GM23248 (cell line): ENCODE results near the gene ABCA1. TPM values are rescaled to one million over a fixed set of nuclear protein-coding genes. Genes with fewer than 3 reads are reported as not detected.
"Not testable (repeated sequence)": the region's sequence is repeated elsewhere in the genome, so short reads cannot be mapped to it uniquely, and the experiment has no call there.

Experiments used
- DNase-seq: peaks from one replicate; pipeline ENCODE4 v3.0.0-alpha.2; 2015
- H2AFZ ChIP-seq: fragments of 200-600 bp; sonication (generic); 2 replicates; pipeline ENCODE4 v1.6.1; 2016; ENCODE audit warnings: antibody characterized with exemption
- H3F3A ChIP-seq: fragments of 200-600 bp; sonication (generic); 2 replicates; pipeline ENCODE4 v1.6.1; 2016; ENCODE audit warnings: mild to moderate bottlenecking, antibody characterized with exemption, mixed run types; ENCODE audit not compliant: insufficient read depth
- H3K27ac ChIP-seq: fragments of 200-600 bp; sonication (generic); 2 replicates; pipeline ENCODE4 v1.5.1; 2016; ENCODE audit warnings: mild to moderate bottlenecking
- H3K27me3 ChIP-seq: fragments of 200-600 bp; sonication (generic); replicated peaks from 2 replicates; pipeline ENCODE4 v1.6.1; 2016; ENCODE audit warnings: mild to moderate bottlenecking; ENCODE audit not compliant: insufficient read depth
- H3K36me3 ChIP-seq: fragments of 200-600 bp; sonication (generic); 2 replicates; pipeline ENCODE4 v1.6.1; 2016; ENCODE audit warnings: low read depth, mild to moderate bottlenecking
- H3K4me1 ChIP-seq: fragments of 200-600 bp; sonication (generic); 2 replicates; pipeline ENCODE4 v1.6.1; 2016; ENCODE audit warnings: mild to moderate bottlenecking; ENCODE audit not compliant: insufficient read depth
- H3K4me2 ChIP-seq: fragments of 200-600 bp; sonication (generic); one replicate; pipeline ENCODE4 v1.6.1; 2016; ENCODE audit warnings: mild to moderate bottlenecking; ENCODE audit not compliant: unreplicated experiment
- H3K4me3 ChIP-seq: fragments of 200-600 bp; sonication (generic); 2 replicates; pipeline ENCODE4 v1.5.1; 2016; ENCODE audit warnings: mild to moderate bottlenecking
- H3K79me2 ChIP-seq: fragments of 200-600 bp; sonication (generic); 2 replicates; pipeline ENCODE4 v1.6.1; 2016; ENCODE audit warnings: mild to moderate bottlenecking; ENCODE audit not compliant: insufficient read depth
- H3K9ac ChIP-seq: fragments of 200-600 bp; sonication (generic); 2 replicates; pipeline ENCODE4 v1.6.1; 2016; ENCODE audit warnings: mild to moderate bottlenecking
- H3K9me2 ChIP-seq: fragments of 200-600 bp; sonication (generic); 2 replicates; pipeline ENCODE4 v1.6.1; 2016; ENCODE audit warnings: mixed run types, mild to moderate bottlenecking, moderate library complexity; ENCODE audit not compliant: insufficient read depth
- H3K9me3 ChIP-seq: fragments of 200-600 bp; sonication (generic); one replicate; pipeline ENCODE4 v1.6.1; 2017; ENCODE audit warnings: low read depth
- H4K20me1 ChIP-seq: fragments of 200-600 bp; sonication (generic); 2 replicates; pipeline ENCODE4 v1.6.0; 2016; ENCODE audit not compliant: insufficient read depth
- EZH2 ChIP-seq: fragments of 200-600 bp; sonication (generic); IDR thresholded peaks from 2 replicates; pipeline ENCODE4 v1.6.1; 2018; ENCODE audit warnings: antibody characterized with exemption, mild to moderate bottlenecking; ENCODE audit not compliant: insufficient read depth, poor library complexity, severe bottlenecking
- EZH2phosphoT487 ChIP-seq: fragments of 200-600 bp; sonication (generic); IDR thresholded peaks from 2 replicates; pipeline ENCODE4 v1.6.1; 2018; ENCODE audit warnings: antibody characterized with exemption, moderate library complexity, mild to moderate bottlenecking, low read depth; ENCODE audit not compliant: insufficient read depth
- WGBS, 2 experiments: methylation state at CpG; one replicate each; pipeline ENCODE4 v1.1.6; 2015 to 2017; ENCODE audit warnings: low lambda C conversion rate in 2 of 2, low coverage in 1 of 2; ENCODE audit errors: missing lambda C conversion rate in 2 of 2; 5-methylcytosine and 5-hydroxymethylcytosine counted together
- in situ Hi-C: fragments of 300-500 bp; cut with MboI; formaldehyde crosslinking; loops from 2 replicates; pipeline ENCODE4 v1.15.0; 2020
- polyA plus RNA-seq: library from polyadenylated mRNA; unstranded; fragments of >200 nt; fragmentation: Nextera tagmentation; extraction: Ambion mirVana; gene quantifications from 2 replicates; pipeline ENCODE4 v1.2.1, GENCODE V29; 2016
- total RNA-seq: library from RNA; depleted of rRNA; stranded (reverse); fragments of >200 nt; shearing (Covaris generic); gene quantifications from 2 replicates; pipeline ENCODE4 v1.2.3, GENCODE V29; 2014; rRNA removed

ABCA1 gene
- total RNA-seq = 15.9 and 20.7 TPM in 2 replicates
- 6.8 and 7.1 TPM in 2 replicates for polyA plus RNA-seq

- WGBS, 2 experiments = 6% methylated on average over 32 to 52 of the region's 53 CpGs
- Histone ChIP-seq H2AFZ (peak within 1 kb of the TSS; percentile 65), H3K9me3 (no peaks in the 10 kb centered on the region), H3K9me2 (no peaks in the 10 kb centered on the region), H4K20me1 (no peaks in the 10 kb centered on the region), H3K27me3 (no peaks in the 10 kb centered on the region), H3K27ac (peak within 1 kb of the TSS; percentile 36), H3K79me2 (no peaks in the 10 kb centered on the region), H3K4me3 (peak within 1 kb of the TSS; percentile 82), H3K9ac (peak within 1 kb of the TSS; percentile 81), H3K4me2 (peak within 1 kb of the TSS; percentile 84), H3K36me3 (no peaks in the 10 kb centered on the region), H3F3A (peaks cover 20% of the 10 kb centered on the region; the same call in 1 of the 2 replicates), H3K4me1 (peaks cover 17% of the 10 kb centered on the region)
- peak; percentile 84 for DNase-seq
- no peak for TF ChIP-seq EZH2phosphoT487
- TF ChIP-seq EZH2 = no peak
- in situ Hi-C loops = no loop called here
These were observed at the start of gene ABCA1 for GRCh38 chr9:104927912-104928740. Gene ABCA1 (minus strand): TSS chr9:104928155. CDS start chr9:104903679, 24,476 bp downstream.

DNA sequence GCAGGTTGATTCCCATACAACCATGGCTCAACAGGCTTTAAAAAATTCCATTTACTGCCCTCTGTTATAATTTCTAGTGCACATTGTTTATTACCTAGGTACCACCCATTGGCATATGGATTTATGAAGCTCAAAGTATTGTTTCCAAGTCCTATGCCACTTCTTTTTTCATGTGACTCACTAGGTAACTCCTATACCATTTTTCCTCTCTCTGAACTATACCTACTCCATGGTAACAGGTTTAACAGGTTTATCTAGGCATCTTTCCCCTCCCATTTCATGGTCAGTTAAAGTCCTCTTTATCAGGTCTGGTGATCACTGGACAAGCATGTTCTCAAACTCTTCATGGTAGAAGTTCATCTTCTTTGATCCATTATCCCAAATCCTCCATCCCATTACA lies 49.6 kb upstream of the ABCA1 start:
- H3K36me3 ChIP-seq = no peaks in the 10 kb centered on the region
- H3F3A ChIP-seq = no peaks in the 10 kb centered on the region
- no peak for DNase-seq
- H3K9ac ChIP-seq = no peak overlapping the region
- H3K4me3 ChIP-seq = no peak overlapping the region
- no peaks in the 10 kb centered on the region for H3K9me2 ChIP-seq
- no peak overlapping the region for H3K4me2 ChIP-seq
- TF ChIP-seq EZH2 = no peak
- no peak for TF ChIP-seq EZH2phosphoT487
- no peaks in the 10 kb centered on the region for H3K9me3 ChIP-seq
- H3K27ac ChIP-seq = no peak overlapping the region
- no peaks in the 10 kb centered on the region for H3K79me2 ChIP-seq
- no peaks in the 10 kb centered on the region for H4K20me1 ChIP-seq
- H2AFZ ChIP-seq = no peak overlapping the region
- in situ Hi-C loops = no loop called here
- no peaks in the 10 kb centered on the region for H3K4me1 ChIP-seq
- no peaks in the 10 kb centered on the region for H3K27me3 ChIP-seq

DNA sequence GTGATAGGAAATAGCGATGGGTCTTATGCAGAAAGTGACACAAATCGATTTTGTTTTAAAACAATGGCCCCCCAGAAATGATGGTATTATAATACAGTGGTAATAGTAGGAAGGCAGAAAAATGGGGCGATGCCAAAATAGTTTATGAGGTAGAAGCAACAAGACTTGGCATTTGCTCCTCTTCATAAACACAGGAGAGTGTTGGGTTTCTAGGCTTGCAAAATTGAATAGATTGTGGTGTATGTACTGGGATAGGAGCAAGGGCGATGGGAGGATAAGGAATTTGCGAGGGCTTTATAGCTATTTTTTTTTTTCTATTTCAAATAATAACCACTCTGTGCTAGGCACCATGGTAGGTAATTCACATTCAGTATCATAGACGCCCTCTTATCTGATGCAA lies 49.2 kb upstream of the ABCA1 start:
- no peak for DNase-seq
- Histone ChIP-seq H3K36me3 (no peaks in the 10 kb centered on the region), H3K79me2 (no peaks in the 10 kb centered on the region), H3K27me3 (no peaks in the 10 kb centered on the region), H4K20me1 (no peaks in the 10 kb centered on the region), H3F3A (no peaks in the 10 kb centered on the region), H3K9me2 (no peaks in the 10 kb centered on the region), H3K4me3 (no peak overlapping the region), H2AFZ (no peak overlapping the region), H3K4me2 (no peak overlapping the region), H3K9ac (no peak overlapping the region), H3K9me3 (no peaks in the 10 kb centered on the region), H3K27ac (no peak overlapping the region), H3K4me1 (no peaks in the 10 kb centered on the region)
- in situ Hi-C loops = no loop called here
- WGBS, 2 experiments = 89 to 93% methylated on average over 6 of the region's 6 CpGs
- no peak for TF ChIP-seq EZH2

DNA sequence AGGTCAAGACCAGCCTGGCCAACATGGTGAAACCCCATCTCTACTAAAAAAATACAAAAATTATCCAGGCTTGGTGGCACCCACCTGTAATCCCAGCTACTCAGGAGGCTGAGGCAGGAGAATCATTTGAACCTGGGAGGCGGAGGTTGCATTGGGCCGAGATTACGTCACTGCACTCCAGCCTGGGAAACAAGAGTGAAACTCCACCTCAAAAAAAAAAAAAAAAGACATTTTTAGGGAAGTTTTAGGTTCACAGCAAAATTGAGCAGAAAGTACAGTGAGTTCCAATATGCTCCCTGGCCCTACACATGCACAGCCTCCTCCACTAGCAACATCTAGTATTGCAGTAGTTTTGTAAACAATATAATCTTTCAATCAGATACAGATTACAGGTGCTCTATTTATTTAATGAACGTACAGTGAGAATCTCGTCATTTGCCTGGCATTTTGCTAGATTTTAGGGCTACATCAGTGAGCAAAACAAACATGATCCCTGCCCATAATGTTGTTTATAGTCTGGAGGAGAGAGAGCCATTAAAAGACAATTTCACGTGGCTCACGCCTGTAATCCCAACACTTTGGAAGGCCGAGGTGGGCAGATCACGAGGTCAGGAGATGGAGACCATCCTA lies 48.1 kb upstream of the ABCA1 start:
- H3K4me3 ChIP-seq, H3K79me2 ChIP-seq, DNase-seq, H3K4me1 ChIP-seq, H3K27ac ChIP-seq, H3F3A ChIP-seq, H3K4me2 ChIP-seq, H4K20me1 ChIP-seq, H3K9me2 ChIP-seq, H3K9ac ChIP-seq, H3K27me3 ChIP-seq, in situ Hi-C loops, H3K36me3 ChIP-seq, H2AFZ ChIP-seq, H3K9me3 ChIP-seq: not testable (repeated sequence)
- WGBS, 2 experiments = 82 to 89% methylated on average over 8 to 9 of the region's 9 CpGs
